GM19328 (cell line): ENCODE data around the gene NCOA3.

ENCODE experiments used
- ATAC-seq: cut with Tn5 transposase; IDR thresholded peaks from one replicate; pipeline ENCODE4 v1.9.1; 2021; ENCODE audit warnings: mild to moderate bottlenecking, moderate library complexity; ENCODE audit not compliant: unreplicated experiment

NCOA3 gene

DNA sequence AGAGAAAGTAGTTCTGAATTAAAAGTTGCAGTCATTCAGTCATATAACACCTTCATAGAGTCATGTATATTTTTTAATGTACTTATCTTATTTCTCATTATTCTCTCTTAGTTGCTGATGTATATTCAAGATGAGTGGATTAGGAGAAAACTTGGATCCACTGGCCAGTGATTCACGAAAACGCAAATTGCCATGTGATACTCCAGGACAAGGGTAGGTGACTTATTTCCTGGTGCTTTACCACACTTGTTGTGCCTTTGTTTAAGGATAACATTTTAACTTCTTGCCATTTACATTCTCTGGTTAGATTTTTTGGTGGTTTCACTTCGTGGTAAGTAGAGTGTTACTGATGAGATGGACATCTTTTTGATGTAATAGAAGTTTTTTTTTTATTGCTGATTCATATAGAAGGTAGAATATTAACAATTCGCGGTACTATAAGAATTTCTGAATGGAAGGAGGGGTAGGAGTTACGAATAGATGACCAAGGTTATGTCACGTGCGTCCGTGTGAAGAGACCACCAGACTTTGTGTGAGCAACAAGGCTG is 120.5 kb downstream of the NCOA3 start:
- ATAC-seq = no peak

DNA sequence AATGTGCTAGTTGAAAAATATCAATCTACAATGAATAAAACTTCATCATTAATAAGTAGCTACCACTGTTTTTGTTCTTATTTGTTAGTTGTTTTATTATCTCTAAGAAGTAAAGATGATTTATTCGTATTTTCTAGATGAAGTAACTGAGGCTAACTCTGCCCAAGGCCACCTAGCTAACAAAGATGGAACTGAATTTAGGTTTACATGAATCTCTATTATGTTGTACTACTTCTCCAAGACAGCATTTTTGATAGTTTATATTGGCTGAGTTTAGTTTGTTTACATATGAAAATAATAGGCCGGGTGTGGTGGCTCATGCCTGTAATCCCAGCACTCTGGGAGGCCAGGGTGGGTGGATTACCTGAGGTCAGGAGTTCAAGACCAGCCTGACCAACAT is 121.5 kb downstream of the NCOA3 start:
- no peak for ATAC-seq

DNA sequence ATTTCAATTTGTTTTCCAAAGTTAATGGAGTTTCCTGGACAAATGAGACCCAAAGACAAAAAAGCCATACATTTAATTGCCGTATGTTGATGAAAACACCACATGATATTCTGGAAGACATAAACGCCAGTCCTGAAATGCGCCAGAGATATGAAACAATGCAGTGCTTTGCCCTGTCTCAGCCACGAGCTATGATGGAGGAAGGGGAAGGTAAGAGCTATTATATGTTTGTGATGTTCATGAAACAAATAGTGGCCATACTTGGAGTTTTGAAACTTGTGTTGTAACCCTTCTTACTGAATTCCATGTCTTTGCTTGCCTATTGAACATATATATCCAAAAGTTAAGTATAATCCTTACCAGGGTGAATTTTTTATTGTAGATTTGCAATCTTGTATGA is 125.9 kb downstream of the NCOA3 start:
- no peak for ATAC-seq

DNA sequence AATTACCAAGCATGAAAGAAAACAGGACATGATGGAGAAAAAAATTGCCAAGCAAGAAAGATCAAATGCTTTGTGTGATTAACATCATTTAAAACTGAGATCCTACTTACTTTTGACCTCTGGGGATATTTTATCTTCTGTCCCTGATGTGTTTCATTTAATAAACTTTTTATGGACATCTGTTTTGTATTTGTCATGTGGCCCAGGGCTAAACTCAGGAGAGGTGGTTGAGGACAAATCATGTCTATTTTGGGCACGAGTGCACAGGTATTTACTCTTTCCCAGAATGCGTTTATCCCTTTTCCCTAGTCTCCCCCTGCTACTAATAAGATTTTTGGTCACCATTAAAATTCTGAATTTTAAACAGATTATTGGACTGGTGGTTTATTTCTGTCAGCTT is 128.2 kb downstream of the NCOA3 start:
- ATAC-seq = no peak

DNA sequence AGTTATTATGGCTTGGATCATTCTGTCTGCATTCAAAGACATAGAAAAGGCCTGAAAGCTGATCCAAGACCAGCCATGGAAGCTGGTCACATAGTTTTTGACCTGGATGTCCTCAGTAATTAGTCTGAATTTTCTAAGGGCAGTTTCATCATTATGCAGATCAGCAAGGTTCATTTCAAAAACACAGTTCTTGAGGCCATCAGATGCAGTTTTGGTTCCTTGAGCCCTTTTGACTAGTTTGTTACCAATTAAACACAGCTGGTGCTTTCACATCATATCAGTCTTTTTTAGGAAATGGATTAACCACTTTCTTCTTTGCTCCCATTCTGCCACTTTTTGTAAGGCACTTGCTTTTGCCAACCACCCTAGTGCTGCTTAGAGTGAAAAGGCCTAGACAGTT is 129.4 kb downstream of the NCOA3 start:
- ATAC-seq = no peak

DNA sequence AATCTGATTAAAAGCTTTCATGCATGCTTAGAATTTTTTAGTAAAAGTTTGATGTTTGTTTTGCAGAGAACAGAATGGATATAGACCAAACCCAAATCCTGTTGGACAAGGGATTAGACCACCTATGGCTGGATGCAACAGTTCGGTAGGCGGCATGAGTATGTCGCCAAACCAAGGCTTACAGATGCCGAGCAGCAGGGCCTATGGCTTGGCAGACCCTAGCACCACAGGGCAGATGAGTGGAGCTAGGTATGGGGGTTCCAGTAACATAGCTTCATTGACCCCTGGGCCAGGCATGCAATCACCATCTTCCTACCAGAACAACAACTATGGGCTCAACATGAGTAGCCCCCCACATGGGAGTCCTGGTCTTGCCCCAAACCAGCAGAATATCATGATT is 133.6 kb downstream of the NCOA3 start:
- no peak for ATAC-seq

DNA sequence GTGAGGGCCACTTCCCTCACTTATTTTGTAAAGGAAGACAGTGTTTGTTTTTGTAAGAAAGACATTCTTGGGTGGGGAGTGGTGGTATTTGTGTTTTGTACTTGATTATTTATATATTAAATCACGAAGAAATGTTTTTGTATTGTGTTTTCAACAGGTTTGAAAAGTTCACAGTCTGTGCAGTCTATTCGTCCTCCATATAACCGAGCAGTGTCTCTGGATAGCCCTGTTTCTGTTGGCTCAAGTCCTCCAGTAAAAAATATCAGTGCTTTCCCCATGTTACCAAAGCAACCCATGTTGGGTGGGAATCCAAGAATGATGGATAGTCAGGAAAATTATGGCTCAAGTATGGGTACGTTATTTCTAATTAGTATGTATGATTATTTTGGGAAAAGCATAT is 137.2 kb downstream of the NCOA3 start:
- no peak for ATAC-seq

DNA sequence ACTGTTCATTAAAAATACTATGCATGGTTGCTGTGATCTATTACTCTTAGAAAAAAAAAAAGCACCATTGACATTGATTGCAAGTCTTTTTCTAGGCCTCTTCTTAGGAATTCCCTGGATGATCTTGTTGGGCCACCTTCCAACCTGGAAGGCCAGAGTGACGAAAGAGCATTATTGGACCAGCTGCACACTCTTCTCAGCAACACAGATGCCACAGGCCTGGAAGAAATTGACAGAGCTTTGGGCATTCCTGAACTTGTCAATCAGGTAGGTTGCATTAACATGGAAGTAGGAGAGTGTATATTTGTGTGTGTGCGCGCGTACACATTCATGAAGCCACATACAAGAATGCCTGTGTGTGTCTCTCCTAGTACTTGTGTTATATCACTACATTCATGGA is 140.4 kb downstream of the NCOA3 start:
- no peak for ATAC-seq

DNA sequence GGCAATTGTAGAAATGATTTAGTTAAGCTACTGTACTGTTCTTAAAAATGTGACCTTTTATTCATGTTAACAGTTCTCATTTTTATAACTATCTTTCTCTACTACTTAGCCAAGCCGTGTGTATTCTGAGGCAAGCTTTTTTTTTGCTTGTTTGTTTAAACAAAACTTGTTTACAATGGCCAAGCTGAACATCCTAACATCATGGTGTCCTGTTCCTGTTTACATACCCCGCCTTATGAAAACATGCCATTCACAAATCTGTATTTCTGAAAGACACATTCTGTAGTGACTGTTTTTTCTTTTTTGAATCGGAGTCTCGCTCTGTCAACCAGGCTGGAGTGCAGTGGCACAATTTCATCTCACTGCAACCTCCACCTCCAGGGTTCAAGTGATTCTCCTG is 140.9 kb downstream of the NCOA3 start:
- no peak for ATAC-seq

DNA sequence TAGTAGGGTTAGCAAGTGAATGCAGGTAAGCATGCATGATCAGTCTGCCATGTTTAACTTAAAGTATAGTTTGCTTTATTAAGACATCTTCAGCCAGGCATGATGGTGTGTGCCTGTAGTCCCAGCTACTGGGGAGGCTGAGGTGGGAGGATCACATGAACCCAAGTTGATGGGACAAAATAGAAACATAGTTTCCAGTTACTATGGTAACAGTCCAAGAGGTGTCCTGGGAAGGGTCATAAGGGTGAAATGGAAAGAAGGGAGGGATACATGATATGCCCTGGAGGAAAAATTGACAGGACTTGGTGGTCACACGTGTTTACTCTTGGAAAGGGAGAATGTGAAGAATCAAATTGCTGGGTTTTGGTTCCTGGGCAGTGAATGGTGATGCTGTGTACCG is 143.9 kb downstream of the NCOA3 start:
- ATAC-seq = no peak

DNA sequence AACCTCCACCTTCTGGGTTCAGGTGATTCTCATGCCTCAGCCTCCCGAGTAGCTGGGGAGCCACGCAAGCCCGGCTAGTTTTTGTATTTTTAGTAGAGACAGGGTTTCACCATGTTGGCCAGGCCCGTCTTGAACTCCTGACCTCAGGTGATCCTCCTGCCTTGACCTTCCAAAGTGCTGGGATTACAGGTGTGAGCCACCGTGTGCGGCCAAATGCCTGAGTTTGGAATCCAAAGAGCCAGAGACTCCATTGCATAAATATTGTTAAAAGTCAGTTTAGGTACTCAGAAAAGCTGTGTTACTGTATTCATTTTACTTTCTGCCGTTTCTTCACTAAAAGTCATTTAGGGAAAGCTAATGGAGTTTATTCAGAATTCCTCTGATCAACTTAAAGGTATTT is 146.3 kb downstream of the NCOA3 start:
- ATAC-seq = no peak

DNA sequence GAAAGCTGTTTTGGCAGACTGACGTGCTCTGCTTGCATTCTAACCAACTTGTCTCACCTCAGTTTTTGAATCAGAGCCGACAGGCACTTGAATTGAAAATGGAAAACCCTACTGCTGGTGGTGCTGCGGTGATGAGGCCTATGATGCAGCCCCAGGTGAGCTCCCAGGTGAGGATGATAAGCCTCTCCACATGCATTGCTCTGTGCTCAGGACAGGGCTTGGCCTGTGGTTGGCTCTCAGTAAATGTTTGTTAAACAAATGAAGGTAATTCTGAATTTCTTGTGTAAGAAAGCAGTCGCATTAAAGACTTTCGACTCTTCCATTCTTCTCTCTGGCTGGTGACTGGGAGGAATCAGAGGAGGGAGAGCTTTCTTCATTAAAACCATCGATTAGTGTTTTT is 147.3 kb downstream of the NCOA3 start:
- ATAC-seq = no peak

DNA sequence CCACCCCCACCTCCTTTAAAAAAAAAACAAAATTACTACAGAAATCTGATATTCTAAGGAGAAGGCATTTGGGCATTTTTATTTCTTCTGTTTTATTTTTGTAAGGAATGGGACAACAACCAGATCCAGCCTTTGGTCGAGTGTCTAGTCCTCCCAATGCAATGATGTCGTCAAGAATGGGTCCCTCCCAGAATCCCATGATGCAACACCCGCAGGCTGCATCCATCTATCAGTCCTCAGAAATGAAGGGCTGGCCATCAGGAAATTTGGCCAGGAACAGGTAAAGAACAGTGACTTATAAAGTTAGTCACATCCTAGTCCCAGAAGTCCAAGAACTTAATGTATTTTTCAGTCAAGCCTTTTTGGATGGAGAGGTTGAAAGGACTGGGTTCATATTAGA is 150.6 kb downstream of the NCOA3 start:
- ATAC-seq = no peak

DNA sequence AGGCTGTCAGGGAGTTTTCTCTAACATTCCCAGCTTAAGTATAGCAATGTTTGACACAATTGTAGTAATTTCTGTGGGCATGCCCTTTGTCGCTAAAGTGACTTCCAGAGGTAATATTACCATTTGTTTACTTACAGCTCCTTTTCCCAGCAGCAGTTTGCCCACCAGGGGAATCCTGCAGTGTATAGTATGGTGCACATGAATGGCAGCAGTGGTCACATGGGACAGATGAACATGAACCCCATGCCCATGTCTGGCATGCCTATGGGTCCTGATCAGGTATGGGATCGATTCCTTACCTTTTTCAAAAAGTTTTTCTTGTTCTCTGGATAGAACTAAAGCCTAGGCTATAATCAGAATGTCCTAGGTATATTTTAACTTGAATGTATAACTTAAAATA is 151.1 kb downstream of the NCOA3 start:
- ATAC-seq = no peak

DNA sequence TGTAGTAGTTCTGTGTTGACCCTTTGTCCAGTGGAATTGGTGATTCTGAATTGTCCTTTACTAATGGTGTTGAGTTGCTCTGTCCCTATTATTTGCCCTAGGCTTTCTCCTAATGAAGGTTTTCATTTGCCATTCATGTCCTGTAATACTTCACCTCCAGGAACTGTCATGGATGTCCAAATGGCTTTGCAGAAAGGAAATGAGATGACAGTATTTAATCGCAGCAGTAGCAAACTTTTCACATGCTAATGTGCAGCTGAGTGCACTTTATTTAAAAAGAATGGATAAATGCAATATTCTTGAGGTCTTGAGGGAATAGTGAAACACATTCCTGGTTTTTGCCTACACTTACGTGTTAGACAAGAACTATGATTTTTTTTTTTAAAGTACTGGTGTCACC is 152.2 kb downstream of the NCOA3 start:
- no peak for ATAC-seq

DNA sequence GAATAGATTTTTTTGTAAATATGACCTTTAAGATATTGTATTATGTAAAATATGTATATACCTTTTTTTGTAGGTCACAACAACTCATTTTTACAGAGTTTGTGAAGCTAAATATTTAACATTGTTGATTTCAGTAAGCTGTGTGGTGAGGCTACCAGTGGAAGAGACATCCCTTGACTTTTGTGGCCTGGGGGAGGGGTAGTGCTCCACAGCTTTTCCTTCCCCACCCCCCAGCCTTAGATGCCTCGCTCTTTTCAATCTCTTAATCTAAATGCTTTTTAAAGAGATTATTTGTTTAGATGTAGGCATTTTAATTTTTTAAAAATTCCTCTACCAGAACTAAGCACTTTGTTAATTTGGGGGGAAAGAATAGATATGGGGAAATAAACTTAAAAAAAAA is 152.7 kb downstream of the NCOA3 start:
- no peak for ATAC-seq

DNA sequence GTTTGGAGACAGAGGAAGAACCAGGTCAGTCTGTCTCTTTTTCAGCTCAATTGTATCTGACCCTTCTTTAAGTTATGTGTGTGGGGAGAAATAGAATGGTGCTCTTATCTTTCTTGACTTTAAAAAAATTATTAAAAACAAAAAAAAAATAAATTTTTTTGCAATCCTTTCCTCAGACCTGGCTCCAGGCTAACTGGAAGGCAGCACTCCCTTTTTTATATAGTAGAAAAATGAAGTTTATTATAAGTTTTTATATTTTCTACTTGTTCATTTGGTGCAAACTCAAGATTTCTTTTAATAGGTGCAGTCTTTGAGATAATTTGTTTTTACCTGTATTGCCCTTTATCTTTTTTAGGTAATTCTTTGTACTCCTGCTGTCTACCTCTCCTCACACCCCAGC is 153.9 kb downstream of the NCOA3 start:
- no peak for ATAC-seq

DNA sequence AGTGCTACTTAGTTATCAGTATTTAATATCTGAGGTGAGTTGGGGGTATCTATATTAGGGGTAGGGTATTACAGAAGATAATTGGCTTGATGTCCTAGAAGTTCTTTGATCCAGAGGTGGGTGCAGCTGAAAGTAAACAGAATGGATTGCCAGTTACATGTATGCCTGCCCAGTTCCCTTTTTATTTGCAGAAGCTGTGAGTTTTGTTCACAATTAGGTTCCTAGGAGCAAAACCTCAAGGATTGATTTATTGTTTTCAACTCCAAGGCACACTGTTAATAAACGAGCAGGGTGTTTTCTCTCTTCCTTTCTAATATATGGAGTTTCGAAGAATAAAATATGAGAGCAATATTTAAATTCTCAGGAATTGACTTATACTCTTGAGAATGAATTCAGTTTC is 154.6 kb downstream of the NCOA3 start:
- ATAC-seq = no peak

DNA sequence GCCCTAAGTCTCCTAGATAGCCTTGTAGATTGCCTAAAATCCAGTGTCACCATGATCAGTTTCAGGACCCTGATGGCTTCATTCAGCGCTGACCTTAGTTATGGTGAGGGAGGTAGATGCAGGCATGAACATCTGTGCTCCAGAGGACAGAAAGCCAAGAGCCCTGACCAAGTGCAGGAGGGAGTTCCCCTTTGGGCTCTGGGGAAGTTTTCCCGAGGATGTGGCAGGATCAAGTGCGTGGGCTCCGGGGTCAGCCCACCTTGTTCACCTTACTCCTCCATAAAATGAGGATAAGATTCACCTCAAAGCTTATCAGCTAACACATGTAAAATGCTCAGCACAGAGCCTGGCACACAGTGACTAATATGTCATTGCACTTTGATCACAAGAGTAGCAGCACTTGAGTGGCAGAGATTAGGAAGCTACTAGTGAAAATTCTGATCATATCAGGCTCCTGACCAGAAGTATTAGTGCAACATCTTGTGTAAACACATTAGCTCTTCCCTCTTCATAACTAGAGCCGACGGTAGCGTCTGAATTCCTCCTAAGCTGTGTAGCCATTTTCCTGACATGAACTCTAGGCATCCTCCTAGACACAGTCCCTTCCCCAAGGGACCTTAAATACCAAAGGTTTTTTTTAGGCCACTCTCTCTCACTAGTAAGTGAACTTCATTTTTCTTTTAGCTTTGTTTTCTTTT is 158.4 kb downstream of the NCOA3 start:
- ATAC-seq = no peak

DNA sequence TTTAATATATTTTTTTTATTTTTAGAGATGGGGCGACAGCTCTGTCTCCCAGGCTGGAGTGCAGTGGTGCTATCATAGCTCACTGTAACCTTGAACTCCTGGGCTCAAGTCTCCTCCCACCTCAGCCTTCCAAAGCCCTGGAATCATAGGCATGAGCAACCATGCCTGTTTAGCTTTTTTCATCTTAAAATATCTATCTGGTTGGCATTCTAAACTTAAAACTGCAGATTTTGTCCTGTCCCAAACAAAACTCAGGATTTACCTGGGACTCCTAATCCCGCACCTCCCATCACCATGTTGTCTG is 158.9 kb downstream of the NCOA3 start:
- no peak for ATAC-seq

DNA sequence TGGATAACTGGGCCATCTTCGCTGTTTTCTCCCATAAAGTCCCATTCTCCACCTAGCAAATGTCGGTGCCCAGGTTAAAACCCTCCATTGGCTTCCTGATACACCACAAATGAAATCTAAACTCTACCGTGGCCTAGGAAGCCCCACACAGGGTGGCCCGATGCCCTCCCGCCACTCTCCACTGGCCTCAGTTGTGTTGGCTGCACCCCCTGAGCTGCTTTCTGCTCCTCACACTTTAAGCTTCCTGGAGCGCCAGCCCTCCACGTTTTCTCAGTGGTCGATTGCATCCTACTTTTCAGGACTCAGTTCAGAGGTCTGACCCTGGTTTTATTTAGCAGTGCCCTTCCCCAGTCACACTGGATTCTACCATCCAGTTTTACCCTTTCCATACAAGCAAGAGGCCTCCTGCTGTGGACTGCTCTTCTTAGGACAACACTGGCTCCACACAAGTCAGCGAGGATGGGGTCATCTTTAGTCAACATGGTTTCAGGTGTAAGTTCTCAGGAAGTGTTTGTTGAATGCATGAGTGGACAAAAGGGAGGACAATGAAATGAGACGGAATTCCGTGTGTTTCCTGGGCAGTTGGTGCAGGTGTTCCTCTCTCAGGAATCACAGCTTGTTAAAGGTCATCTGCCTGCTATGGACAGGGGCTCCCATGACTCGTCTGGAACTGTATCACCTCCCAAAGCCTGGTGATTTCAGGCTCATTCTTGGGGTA is 159.5 kb downstream of the NCOA3 start:
- ATAC-seq = no peak

DNA sequence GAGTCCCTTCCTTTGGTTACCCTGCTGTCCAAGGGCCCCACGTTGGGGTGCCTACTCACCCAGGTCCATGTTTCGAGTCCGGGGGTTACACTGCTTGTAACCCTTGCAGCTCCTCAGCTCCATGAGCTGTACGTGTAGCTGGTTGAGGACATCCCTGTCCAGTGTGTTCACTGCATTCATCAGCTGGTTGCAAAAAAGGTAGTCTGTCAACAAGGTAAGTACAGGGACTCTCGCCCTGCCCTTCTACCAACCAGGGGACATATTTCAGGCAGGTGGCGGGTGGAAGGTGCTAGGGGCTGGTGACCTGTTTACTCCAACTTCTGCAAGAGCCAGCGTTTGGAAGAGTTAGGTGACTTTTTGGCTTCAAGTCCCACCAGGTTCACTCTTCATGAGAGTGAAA is 160.0 kb downstream of the NCOA3 start:
- ATAC-seq = no peak
